ENCODE data around the gene RBBP8NL. TPM values are rescaled to one million over a fixed set of nuclear protein-coding genes. Genes with fewer than 3 reads are reported as not detected.

Gene RBBP8NL
- polyA plus RNA-seq, 1 donor (not counting 4 experiments of a cell fraction or from before 2014, with no cell fraction given), result 0.13 TPM

- H4K20me1 ChIP-seq (ENCODE audit: control insufficient read depth, extremely low read depth, insufficient read depth, low read length), result no peaks in the 10 kb centered on the region
- dilution Hi-C loops (cut with MboI; ENCODE audit: extremely low pct_ligation_motif_present, low sequenced_read_pairs), result no loop called here
- no peaks in the 10 kb centered on the region for H3K9me3 ChIP-seq (ENCODE audit: control insufficient read depth, low read depth, low read length)
- H2AFZ ChIP-seq (ENCODE audit: control insufficient read depth, low read length), result no peak overlapping the region
- no peak for FAIRE-seq
- no peaks in the 10 kb centered on the region for H3K4me1 ChIP-seq (ENCODE audit: control insufficient read depth, extremely low read depth, insufficient read depth, low read length)
- no peak for DNase-seq (ENCODE audit: low read depth, low spot score)
- H3K4me2 ChIP-seq (ENCODE audit: control insufficient read depth, extremely low read depth, insufficient read depth, low read depth, low read length), result no peak overlapping the region
- no peaks in the 10 kb centered on the region for H3K79me2 ChIP-seq (ENCODE audit: control insufficient read depth, insufficient read depth, low read length)
- no peak overlapping the region for H3K9ac ChIP-seq (ENCODE audit: control insufficient read depth, extremely low read depth, insufficient read depth, low read length)
- TF ChIP-seq CTCF (optimal IDR thresholded peaks at IDR 0.05 in 1 of 3, IDR thresholded peaks at IDR 0.05 in 1 of 3, conservative IDR thresholded peaks at IDR 0.05 in 1 of 3; ENCODE audit: extremely low read depth in 1 of 3, insufficient read depth in 2 of 3, low read length in 3 of 3) (no peak), EZH2 (IDR thresholded peaks at IDR 0.05; ENCODE audit: low read length) (no peak)
- H3K9me1 ChIP-seq (ENCODE audit: control insufficient read depth, extremely low read depth, insufficient read depth, low read length), result no peaks in the 10 kb centered on the region
- no peak overlapping the region for H3K27ac ChIP-seq (ENCODE audit: control insufficient read depth, insufficient read depth, low read length)
- no peaks in the 10 kb centered on the region for H3K36me3 ChIP-seq (ENCODE audit: control insufficient read depth in 2 of 2, extremely low read depth in 1 of 2, insufficient read depth in 2 of 2, low read length in 2 of 2)
- no peak overlapping the region for H3K4me3 ChIP-seq (ENCODE audit: control insufficient read depth in 2 of 3, extremely low read depth in 1 of 3, insufficient read depth in 2 of 3, low read depth in 1 of 3, low read length in 3 of 3)
- peaks cover 21% of the 10 kb centered on the region for H3K27me3 ChIP-seq (ENCODE audit: control insufficient read depth, extremely low read depth, insufficient read depth, low read length)
These were observed 37.1 kb upstream of the RBBP8NL start for GRCh38 chr20:62464425-62464770.

DNA sequence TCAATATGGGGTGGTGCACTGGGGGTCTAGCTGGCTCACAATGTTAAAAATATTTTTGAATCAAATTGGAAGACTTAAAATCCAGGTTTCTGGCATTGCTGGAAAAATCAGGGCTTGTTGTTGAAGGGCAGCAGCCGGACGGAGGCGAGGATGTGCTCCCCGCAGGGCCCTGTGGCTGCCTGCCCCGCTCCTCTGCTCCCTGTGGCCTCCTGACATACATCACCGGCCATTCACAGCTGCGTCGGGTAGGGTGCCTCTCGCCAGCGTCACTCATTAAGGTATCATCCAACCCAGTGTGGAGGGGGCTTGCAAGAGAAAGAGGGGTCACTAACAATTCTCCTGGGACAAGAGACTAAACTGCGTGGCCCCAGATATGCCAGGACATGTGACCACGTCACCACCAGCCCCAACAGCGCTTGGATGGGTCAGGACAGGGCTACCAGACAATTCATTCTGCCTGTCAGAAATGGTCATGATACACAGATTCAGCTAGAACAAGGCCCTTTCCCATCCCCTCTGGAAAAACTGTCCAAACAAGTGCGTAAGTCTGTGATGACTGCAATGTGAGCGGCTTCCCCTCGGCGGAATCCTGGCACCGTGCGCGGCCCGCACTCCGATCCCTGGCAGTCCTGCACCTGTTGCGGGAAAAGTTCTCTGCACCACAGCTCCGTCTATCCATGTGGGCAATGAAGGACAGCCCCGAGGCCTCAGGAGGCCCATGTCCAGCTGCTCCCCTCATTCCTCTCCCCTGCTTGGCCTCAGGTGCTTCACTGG lies 36.5 kb upstream of the RBBP8NL start:
- H4K20me1 ChIP-seq (ENCODE audit: control insufficient read depth, extremely low read depth, insufficient read depth, low read length), result no peaks in the 10 kb centered on the region
- H3K4me3 ChIP-seq (ENCODE audit: control insufficient read depth in 2 of 3, extremely low read depth in 1 of 3, insufficient read depth in 2 of 3, low read depth in 1 of 3, low read length in 3 of 3), result no peak overlapping the region
- TF ChIP-seq EZH2 (IDR thresholded peaks at IDR 0.05; ENCODE audit: low read length) (no peak), CTCF (optimal IDR thresholded peaks at IDR 0.05 in 1 of 3, IDR thresholded peaks at IDR 0.05 in 1 of 3, conservative IDR thresholded peaks at IDR 0.05 in 1 of 3; ENCODE audit: extremely low read depth in 1 of 3, insufficient read depth in 2 of 3, low read length in 3 of 3) (no peak)
- H3K9me3 ChIP-seq (ENCODE audit: control insufficient read depth, low read depth, low read length), result no peaks in the 10 kb centered on the region
- no peaks in the 10 kb centered on the region for H3K4me1 ChIP-seq (ENCODE audit: control insufficient read depth, extremely low read depth, insufficient read depth, low read length)
- no peaks in the 10 kb centered on the region for H3K9me1 ChIP-seq (ENCODE audit: control insufficient read depth, extremely low read depth, insufficient read depth, low read length)
- DNase-seq (ENCODE audit: low read depth, low spot score), result no peak
- dilution Hi-C loops (cut with MboI; ENCODE audit: extremely low pct_ligation_motif_present, low sequenced_read_pairs), result no loop called here
- no peak overlapping the region for H2AFZ ChIP-seq (ENCODE audit: control insufficient read depth, low read length)
- H3K36me3 ChIP-seq (ENCODE audit: control insufficient read depth in 2 of 2, extremely low read depth in 1 of 2, insufficient read depth in 2 of 2, low read length in 2 of 2), result no peaks in the 10 kb centered on the region
- no peak overlapping the region for H3K9ac ChIP-seq (ENCODE audit: control insufficient read depth, extremely low read depth, insufficient read depth, low read length)
- no peak overlapping the region for H3K27ac ChIP-seq (ENCODE audit: control insufficient read depth, insufficient read depth, low read length)
- FAIRE-seq, result no peak
- no peaks in the 10 kb centered on the region for H3K79me2 ChIP-seq (ENCODE audit: control insufficient read depth, insufficient read depth, low read length)
- H3K4me2 ChIP-seq (ENCODE audit: control insufficient read depth, extremely low read depth, insufficient read depth, low read depth, low read length), result no peak overlapping the region
- H3K27me3 ChIP-seq (ENCODE audit: control insufficient read depth, extremely low read depth, insufficient read depth, low read length), result peaks cover 16% of the 10 kb centered on the region
